Activated CD8-positive, alpha-beta memory T cell treated with anti-CD3 and anti-CD28 coated beads for 24 hours (primary cell): ENCODE data around the gene CYBA.
"Not testable (repeated sequence)": the region's sequence is repeated elsewhere in the genome, so short reads cannot be mapped to it uniquely, and the experiment has no call there.

ENCODE experiments used
- DNase-seq: peaks from one replicate; pipeline ENCODE4 v3.0.0-alpha.2; 2020

The CYBA gene

DNA sequence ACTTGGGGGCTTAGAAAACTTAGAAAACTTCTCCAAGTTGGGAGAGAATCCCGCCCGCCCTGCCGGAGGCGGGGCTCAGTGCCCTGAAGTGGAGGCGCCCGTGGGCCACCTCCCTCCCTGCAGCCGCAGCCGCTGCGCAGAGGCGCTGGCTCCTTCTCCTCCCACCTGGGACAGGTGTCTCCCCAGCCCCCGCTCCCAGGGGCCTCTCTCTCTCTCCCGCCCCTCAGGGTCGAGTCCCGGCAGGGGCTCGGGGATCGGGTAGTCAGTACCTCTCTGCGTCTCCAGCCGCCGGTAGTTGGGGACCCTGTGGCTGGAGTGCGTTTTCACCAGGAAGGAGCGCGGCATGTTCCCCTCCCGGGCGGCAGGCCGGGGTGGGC, 35.2 kb upstream of the CYBA start:
- DNase-seq = no peak

DNA sequence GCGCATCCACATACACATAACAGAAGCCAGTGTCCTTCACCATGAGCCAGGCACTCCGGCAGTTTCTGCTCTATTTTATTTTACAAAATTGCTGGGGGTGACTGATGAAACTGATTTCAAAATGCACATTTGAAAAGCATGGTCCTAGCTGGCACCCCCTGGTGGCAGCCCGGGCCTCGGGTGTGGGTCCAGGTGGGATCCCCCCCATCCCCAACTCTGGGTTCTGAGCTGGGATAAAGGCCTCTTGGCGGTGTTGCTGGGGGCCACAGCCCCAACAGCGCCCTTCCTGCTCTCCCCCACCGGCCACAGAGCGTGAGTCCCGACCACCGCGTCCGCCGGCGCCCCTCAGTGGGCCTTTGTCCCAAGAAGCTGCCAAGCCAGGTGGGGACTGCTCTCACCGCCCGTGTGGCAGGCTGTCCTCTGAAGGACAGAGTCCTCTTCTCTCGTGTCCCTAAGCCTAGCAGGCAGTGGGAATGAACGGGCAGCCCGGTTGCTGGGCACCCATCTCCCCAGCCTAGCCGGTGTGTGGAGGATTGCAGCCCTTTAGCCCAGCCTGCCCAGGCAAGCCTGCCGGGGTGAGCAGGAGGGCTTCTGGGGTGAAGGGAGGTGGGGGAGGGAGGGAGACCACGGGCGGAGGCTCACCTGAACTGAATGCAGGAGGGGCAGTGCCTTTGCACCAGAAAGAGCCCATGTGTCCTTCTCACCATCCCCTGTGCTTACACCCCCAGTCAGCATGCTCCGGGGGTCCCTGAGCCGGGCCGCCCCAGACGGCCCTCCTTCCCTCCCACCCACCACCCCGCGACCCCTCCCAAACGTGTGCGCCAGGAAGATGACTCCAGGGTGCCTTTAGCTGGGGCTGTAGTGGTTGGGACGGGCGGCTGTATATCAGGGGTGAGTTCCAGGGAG, 34.6 kb upstream of the CYBA start:
- DNase-seq = peak; percentile 82

DNA sequence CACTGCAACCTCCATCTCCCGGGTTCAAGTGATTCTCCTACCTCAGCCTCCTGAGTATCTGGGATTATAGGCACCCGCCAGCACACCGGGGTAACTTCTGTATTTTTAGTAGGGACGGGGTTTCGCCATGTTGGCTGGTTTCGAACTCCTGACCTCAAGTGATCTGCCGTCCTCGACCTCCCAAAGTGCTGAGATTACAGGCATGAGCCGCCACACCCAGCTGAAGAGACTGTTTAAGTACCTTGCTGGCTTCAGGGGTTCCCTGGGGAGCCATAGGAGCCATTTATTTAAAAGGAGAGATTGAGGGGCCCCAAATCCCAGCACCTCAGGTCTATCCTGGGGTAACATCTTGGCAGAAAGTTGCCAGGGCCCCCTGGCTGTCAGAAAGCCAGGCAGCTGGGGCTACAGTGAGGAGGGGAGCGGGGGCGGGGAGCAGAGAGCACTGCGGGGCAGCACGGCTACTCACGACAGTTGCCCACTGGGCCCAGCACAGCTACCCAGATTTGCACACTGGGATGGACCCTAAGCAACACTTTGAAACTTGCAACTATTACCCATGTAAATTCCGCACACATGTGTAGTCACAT, 33.8 kb upstream of the CYBA start:
- no peak for DNase-seq

DNA sequence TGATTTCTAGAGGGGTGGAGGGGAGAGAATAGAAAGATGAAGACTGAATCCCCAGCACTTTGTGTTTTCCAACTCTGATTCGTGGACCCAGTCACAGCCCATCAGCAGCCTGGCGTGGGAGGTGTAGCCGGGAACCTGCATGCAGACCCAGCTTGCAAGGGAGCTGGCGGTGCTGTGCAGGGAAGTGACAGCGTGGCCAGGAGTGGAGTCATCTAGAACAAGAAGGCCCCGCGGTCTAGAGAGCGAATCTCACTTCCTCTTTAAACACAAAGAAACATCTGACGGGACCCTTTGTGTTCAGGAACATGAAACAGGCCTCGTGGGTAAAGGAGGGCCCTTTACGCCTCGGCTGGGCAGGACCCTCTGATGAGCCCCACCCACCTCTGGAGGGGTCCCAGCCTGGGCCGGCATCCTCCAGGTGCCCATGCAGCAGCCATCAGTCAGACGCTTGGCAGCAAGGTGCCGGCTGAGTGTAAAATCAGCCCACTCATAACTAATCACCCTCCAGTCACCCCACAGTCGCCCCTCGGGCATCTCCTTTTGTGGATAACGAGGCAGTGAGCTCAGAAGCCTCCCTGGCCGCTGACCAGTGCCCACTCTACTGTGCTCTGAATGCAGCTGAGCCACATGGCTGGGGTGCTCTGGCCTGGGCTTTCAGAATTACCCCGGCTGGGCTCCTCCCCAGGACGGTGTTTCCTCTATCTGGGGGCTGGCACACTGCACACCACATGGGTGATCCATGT, 31.0 kb upstream of the CYBA start:
- DNase-seq = peak; percentile 86

- DNase-seq = peak; percentile 73
Measured at GRCh38 chr16:88681084-88681680, 30.3 kb upstream of the CYBA start.

- DNase-seq = no peak
Measured at GRCh38 chr16:88680554-88681083, 29.8 kb upstream of the CYBA start.

DNA sequence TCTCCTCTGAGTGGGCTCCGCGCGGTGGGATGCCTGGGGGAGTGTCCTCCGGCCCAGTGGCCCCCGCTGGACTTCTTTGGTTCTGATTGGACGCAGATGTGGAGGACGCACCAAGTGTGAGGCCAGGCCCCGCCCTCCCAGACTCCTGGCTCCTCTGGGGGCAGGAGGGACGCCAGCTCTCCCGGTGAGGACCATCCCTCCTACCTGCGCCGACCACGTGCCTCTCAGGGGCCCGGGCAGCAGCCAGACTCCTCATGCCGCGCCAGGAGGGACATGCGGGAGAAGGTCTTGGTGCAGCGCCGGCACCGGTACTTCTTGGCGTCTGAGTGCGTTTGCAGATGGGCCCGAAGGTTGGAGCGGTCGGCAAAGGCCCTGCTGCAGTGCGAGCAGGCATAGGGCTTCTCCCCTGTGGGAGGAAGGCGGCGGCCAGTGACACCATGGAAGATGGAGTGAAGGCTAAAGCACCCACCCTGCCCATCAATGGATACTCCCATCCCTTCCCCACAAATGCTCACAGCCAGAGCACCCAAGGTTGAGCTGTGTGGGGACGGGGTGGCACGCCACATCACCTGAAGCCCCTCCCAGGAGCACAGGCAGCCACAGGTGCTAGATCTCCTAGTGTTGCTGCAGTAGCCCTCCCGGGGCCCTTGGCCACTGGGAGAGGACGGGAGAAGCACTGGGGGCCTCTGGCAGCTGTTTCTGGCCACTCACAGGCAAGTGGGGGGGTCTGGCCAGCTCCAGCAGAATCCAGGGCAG, 27.5 kb upstream of the CYBA start:
- no peak for DNase-seq

DNA sequence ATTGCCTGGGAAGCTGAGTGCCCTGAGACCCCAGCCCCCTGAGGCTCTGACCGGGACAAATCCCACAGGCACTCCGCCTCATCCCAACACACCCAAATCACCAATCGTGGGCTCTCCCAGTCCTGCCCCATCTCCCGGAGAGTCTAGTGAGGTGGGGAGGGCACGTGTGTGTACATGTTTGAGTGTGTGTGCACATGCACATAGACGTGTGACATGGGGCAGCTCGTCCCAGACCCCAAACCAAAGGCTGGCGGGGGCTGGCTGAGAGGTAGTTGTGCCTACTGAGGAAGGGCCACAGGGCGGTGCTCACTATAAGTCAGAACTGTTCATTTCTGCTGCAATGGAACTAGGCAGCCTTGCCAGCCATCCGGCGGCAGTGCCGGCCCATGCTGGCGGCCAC, 26.9 kb upstream of the CYBA start:
- no peak for DNase-seq

GRCh38 chr16:88676502-88677242, 25.8 kb upstream of the CYBA start:
- no peak for DNase-seq

- no peak for DNase-seq
Measured at GRCh38 chr16:88673716-88674379, 23.0 kb upstream of the CYBA start.

- DNase-seq = no peak
Measured at GRCh38 chr16:88672776-88673175, 21.9 kb upstream of the CYBA start.

DNA sequence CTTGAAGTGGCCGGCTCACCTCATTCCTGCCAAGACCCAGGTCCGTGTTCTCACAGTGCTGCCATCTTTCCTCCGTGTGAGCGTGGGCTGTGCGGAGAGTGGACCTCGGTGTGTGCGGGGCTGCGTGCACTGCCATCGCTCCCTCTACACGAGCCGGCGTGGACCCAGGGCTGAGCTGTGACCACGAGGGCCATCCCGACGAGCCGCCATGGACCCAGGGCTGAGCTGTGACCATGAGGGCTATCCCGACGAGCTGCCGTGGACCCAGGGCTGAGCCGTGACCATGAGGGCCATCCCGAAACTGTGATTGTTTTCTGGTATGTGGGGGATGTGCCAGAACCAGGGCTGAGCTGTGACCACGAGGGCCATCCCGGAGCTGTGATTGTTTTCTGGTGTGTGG, 21.0 kb upstream of the CYBA start:
- DNase-seq = no peak

DNA sequence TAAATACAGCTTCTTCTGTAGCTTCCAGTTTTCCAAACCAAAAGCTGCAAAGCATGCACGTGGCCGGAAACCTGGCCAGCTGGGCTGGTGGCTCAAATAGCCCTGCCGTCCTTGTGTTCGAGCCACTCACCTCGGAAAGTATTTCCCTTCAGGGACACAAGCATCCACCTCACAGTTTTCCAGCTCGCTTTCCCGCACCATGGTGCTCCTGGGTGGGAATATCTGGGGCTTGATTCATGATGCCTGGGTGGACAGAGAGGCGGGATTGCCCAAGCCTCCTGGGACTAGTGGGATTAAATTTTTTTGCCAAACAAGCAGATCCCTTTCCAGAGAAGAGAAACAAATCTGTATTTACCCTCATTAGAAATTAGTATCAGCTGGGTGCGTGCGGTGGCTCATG, 19.1 kb upstream of the CYBA start:
- no peak for DNase-seq

- DNase-seq = not testable (repeated sequence)
Measured at GRCh38 chr16:88669493-88669892, 18.6 kb upstream of the CYBA start.

DNA sequence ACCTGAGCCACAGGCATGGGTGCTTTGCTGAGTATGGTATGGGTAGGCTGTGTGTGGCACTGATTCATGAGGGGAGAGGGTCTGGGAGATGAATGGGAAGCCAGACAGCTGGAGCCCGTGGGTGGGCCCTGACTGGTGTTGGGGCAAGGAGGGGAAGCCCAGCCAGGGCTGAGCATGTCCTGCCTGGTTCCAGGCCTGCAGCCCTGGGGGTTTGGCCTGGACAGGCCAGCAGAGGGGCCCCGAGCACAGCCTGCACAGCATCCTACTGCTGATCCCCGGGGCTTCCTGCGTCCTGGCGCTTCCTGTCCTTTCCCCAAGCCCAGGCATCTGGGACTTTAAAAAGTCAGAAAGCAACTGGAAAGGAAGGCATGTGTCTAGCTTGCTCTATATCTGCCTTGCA, 16.6 kb upstream of the CYBA start:
- no peak for DNase-seq

GRCh38 chr16:88665570-88665969, 14.7 kb upstream of the CYBA start:
- no peak for DNase-seq

DNA sequence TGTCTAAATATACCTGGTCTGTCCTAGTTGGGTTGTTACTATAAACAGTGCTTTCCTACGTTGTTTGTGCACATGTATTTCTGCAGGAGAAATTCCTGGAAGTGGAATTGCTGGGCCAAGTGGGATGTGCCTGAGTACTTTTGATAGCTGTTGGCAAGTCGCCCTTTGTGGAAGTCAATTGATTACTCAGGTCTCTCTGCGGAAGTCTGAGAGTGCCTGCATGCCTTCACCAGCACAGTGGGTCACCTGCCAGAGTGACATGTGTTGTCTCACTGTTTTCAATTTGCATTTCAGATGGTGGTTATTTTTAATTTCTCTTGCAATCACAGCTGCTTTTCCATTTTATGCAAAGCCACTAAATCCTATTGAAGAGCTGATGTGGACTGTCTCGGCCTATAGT, 14.3 kb upstream of the CYBA start:
- no peak for DNase-seq

- DNase-seq = peak; percentile 94
Measured at GRCh38 chr16:88662843-88663606, 12.2 kb upstream of the CYBA start, which contains the start of gene MVD. Gene MVD (minus strand): TSS chr16:88663091. CDS start chr16:88663080, 11 bp downstream.

DNA sequence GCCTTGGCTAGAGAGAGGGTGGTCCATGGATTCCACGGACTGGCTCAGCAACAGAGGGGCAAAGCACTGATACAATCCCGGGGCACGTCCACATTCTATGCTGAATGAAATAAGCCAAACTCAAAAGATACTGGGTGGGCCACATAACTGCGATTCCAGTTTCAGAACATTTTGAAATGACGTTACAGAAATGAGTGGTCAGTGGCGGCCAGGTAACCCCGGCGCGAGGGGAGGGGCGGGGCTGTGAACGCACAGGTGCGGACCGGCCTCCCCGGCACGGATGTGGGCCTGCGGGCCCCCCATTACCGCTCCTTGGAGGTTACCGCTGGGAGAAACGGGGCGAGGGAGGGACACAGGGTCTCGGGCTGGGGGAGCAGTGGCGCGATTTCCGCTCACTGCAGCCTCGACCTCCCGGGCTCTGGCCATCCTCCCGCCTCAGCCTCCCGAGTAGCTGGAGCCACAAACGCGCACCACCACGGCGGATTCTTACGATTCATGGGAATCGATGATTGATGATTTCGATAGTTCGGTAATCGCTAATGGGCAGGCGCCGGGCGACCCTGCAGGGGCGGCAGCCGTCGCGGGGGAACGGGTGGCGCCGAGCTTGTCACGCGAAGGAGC, 11.5 kb upstream of the CYBA start:
- DNase-seq = no peak

DNA sequence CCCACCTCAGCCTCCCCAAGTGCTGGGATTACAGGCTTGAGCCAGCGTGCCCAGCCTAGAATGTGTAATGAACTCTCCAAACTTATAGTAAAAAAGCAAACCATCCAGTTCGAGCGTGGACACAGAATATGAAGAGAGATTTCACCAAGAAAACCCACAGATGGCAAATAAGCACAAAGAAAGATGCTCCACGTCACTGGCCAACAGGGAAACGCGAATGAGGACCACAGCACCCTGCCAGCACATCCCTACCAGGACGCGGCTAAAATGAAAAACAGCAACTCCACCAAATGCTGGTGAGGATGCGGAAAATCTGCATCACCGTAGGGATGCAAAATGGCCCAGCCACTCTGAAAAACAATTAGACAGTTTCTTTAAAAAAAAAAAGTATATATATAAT, 10.6 kb upstream of the CYBA start:
- DNase-seq = no peak
